Progenitor cell of endocrine pancreas (in vitro differentiated cells): ENCODE results near the gene FAM53A. TPM values are rescaled to one million over a fixed set of nuclear protein-coding genes. Genes with fewer than 3 reads are reported as not detected.
"Not testable (repeated sequence)": the region's sequence is repeated elsewhere in the genome, so short reads cannot be mapped to it uniquely, and the experiment has no call there.

Source experiments
- DNase-seq: peaks from one replicate; pipeline ENCODE4 v3.0.0; 2021; ENCODE audit warnings: low spot score; ENCODE audit not compliant: unreplicated experiment
- H3K27ac Mint-ChIP-seq: 2 replicates; pipeline ENCODE4 v1.8.0; 2021; ENCODE audit warnings: mild to moderate bottlenecking, moderate library complexity, mixed read lengths
- H3K27me3 Mint-ChIP-seq: 2 replicates; pipeline ENCODE4 v1.8.0; 2021; ENCODE audit warnings: mixed read lengths
- H3K36me3 Mint-ChIP-seq: 2 replicates; pipeline ENCODE4 v1.8.0; 2022; ENCODE audit warnings: mixed read lengths; ENCODE audit not compliant: insufficient read depth
- H3K4me1 Mint-ChIP-seq: 2 replicates; pipeline ENCODE4 v1.8.0; 2021; ENCODE audit warnings: low read depth, mixed read lengths
- H3K4me3 Mint-ChIP-seq: 2 replicates; pipeline ENCODE4 v1.8.0; 2021; ENCODE audit warnings: low read depth, mild to moderate bottlenecking, moderate library complexity, mixed read lengths
- H3K9me3 Mint-ChIP-seq: 2 replicates; pipeline ENCODE4 v1.8.0; 2021; ENCODE audit warnings: low read depth, mixed read lengths
- CTCF ChIP-seq: fragments of 200-600 bp; sonication (generic); IDR thresholded peaks from one replicate; pipeline ENCODE4 v1.5.0; 2021; ENCODE audit warnings: antibody characterized with exemption, mild to moderate bottlenecking; ENCODE audit not compliant: unreplicated experiment
- total RNA-seq: library from RNA; stranded (reverse); gene quantifications from 2 replicates; pipeline ENCODE4 v1.2.1, GENCODE V29; 2021

FAM53A gene
- total RNA-seq, 1 donor from 2014 or later, result 3.0 TPM

GRCh38 chr4:1644891-1645657 is 39.0 kb downstream of the FAM53A start:
- no peak overlapping the region for H3K4me3 Mint-ChIP-seq
- no peaks in the 10 kb centered on the region for H3K27me3 Mint-ChIP-seq
- H3K27ac Mint-ChIP-seq, result no peak overlapping the region
- H3K9me3 Mint-ChIP-seq, result no peaks in the 10 kb centered on the region
- no peak for DNase-seq
- peaks cover 2% of the 10 kb centered on the region for H3K4me1 Mint-ChIP-seq
- H3K36me3 Mint-ChIP-seq, result no peaks in the 10 kb centered on the region
- TF ChIP-seq CTCF, result no peak

- Mint-ChIP-seq H3K27me3 (no peaks in the 10 kb centered on the region), H3K9me3 (no peaks in the 10 kb centered on the region), H3K4me3 (no peak overlapping the region)
Measured at GRCh38 chr4:1643971-1644735, 40.0 kb downstream of the FAM53A start.

GRCh38 chr4:1642196-1642951 is 41.7 kb downstream of the FAM53A start:
- Mint-ChIP-seq H3K9me3 (no peaks in the 10 kb centered on the region), H3K27me3 (no peaks in the 10 kb centered on the region), H3K4me1 (peaks cover 2% of the 10 kb centered on the region), H3K4me3 (no peak overlapping the region), H3K27ac (no peak overlapping the region), H3K36me3 (no peaks in the 10 kb centered on the region)
- no peak for TF ChIP-seq CTCF
- DNase-seq, result no peak

More at GRCh38 chr4:1643971-1644735, 40.0 kb downstream of the FAM53A start:
- no peaks in the 10 kb centered on the region for H3K36me3 Mint-ChIP-seq
- H3K4me1 Mint-ChIP-seq, result peaks cover 2% of the 10 kb centered on the region
- no peak for TF ChIP-seq CTCF
- no peak for DNase-seq
- no peak overlapping the region for H3K27ac Mint-ChIP-seq

GRCh38 chr4:1641671-1642070 is 42.4 kb downstream of the FAM53A start:
- H3K9me3 Mint-ChIP-seq, result no peaks in the 10 kb centered on the region
- no peak for DNase-seq
- H3K27me3 Mint-ChIP-seq, result no peaks in the 10 kb centered on the region
- TF ChIP-seq CTCF, result no peak
- H3K4me1 Mint-ChIP-seq, result peaks cover 2% of the 10 kb centered on the region
- no peaks in the 10 kb centered on the region for H3K36me3 Mint-ChIP-seq
- no peak overlapping the region for H3K27ac Mint-ChIP-seq
- no peak overlapping the region for H3K4me3 Mint-ChIP-seq

GRCh38 chr4:1640716-1641503 is 43.2 kb downstream of the FAM53A start:
- DNase-seq, H3K4me3 Mint-ChIP-seq, H3K27me3 Mint-ChIP-seq, H3K27ac Mint-ChIP-seq, H3K9me3 Mint-ChIP-seq, H3K36me3 Mint-ChIP-seq, H3K4me1 Mint-ChIP-seq: not testable (repeated sequence)
